Muscle layer of duodenum (tissue), 2 donors: ENCODE data around the gene SH3RF1.

Source experiments
- H3K27ac ChIP-seq: one replicate; pipeline ENCODE4 v1.7.0; 2013; ENCODE audit warnings: mild to moderate bottlenecking, low read length
- H3K27me3 ChIP-seq: one replicate; pipeline ENCODE4 v1.7.0; 2013; ENCODE audit warnings: low read depth, mild to moderate bottlenecking, control low read depth, low read length
- H3K36me3 ChIP-seq, 2 donors: one replicate each; pipeline ENCODE4 v1.7.0; 2013; ENCODE audit warnings: low read length in 2 of 2, control low read depth in 1 of 2, mild to moderate bottlenecking in 1 of 2; ENCODE audit not compliant: insufficient read depth in 2 of 2, control insufficient read depth in 1 of 2
- H3K4me1 ChIP-seq, 2 donors: one replicate each; pipeline ENCODE4 v1.7.0; 2013; ENCODE audit warnings: low read length in 2 of 2, mild to moderate bottlenecking in 2 of 2, control low read depth in 1 of 2, moderate library complexity in 1 of 2; ENCODE audit not compliant: insufficient read depth in 2 of 2, control insufficient read depth in 1 of 2
- H3K4me3 ChIP-seq, 2 donors: one replicate each; pipeline ENCODE4 v1.7.0; 2013; ENCODE audit warnings: low read length in 2 of 2, low read depth in 1 of 2, mild to moderate bottlenecking in 1 of 2
- H3K9me3 ChIP-seq, 2 donors: one replicate each; pipeline ENCODE4 v1.7.0; 2013; ENCODE audit warnings: low read length in 2 of 2, control low read depth in 1 of 2, mild to moderate bottlenecking in 1 of 2; ENCODE audit not compliant: control insufficient read depth in 1 of 2
- donor health status: healthy.

Gene SH3RF1

GRCh38 chr4:169236078-169236477 is 34.7 kb downstream of the SH3RF1 start:
- Histone ChIP-seq H3K4me3 (no peak overlapping the region), H3K36me3 (no peaks in the 10 kb centered on the region), H3K4me1 (peaks cover 6 to 30% of the 10 kb centered on the region in 2 donors), H3K27ac (no peak overlapping the region), H3K9me3 (no peaks in the 10 kb centered on the region), H3K27me3 (no peaks in the 10 kb centered on the region)

- Histone ChIP-seq H3K4me1 (peaks cover 6 to 35% of the 10 kb centered on the region in 2 donors), H3K36me3 (no peaks in the 10 kb centered on the region)
Measured at GRCh38 chr4:169234137-169234855, 36.5 kb downstream of the SH3RF1 start.

GRCh38 chr4:169233691-169234090 is 37.1 kb downstream of the SH3RF1 start:
- Histone ChIP-seq H3K4me1 (peaks cover 6 to 30% of the 10 kb centered on the region in 2 donors), H3K27ac (no peak overlapping the region), H3K9me3 (no peaks in the 10 kb centered on the region), H3K36me3 (no peaks in the 10 kb centered on the region), H3K4me3 (no peak overlapping the region), H3K27me3 (no peaks in the 10 kb centered on the region)

More at GRCh38 chr4:169234137-169234855, 36.5 kb downstream of the SH3RF1 start:
- no peak overlapping the region for H3K4me3 ChIP-seq
- H3K27ac ChIP-seq: no peak overlapping the region
- no peaks in the 10 kb centered on the region for H3K9me3 ChIP-seq
- H3K27me3 ChIP-seq: no peaks in the 10 kb centered on the region

GRCh38 chr4:169231647-169232262 is 39.0 kb downstream of the SH3RF1 start:
- Histone ChIP-seq H3K27ac (no peak overlapping the region), H3K9me3 (no peaks in the 10 kb centered on the region), H3K4me1 (peaks cover 0 to 19% of the 10 kb centered on the region in 2 donors), H3K4me3 (no peak overlapping the region), H3K36me3 (no peaks in the 10 kb centered on the region), H3K27me3 (no peaks in the 10 kb centered on the region)

GRCh38 chr4:169229571-169230028 is 41.2 kb downstream of the SH3RF1 start:
- Histone ChIP-seq H3K36me3 (no peaks in the 10 kb centered on the region), H3K4me1 (peaks cover 8 to 13% of the 10 kb centered on the region in 2 donors), H3K4me3 (no peak overlapping the region), H3K27ac (peak overlapping the region; percentile 53), H3K9me3 (no peaks in the 10 kb centered on the region), H3K27me3 (no peaks in the 10 kb centered on the region)

GRCh38 chr4:169228076-169228475 is 42.7 kb downstream of the SH3RF1 start:
- Histone ChIP-seq H3K27me3 (no peaks in the 10 kb centered on the region), H3K4me3 (no peak overlapping the region), H3K4me1 (peaks cover 8 to 13% of the 10 kb centered on the region in 2 donors)

GRCh38 chr4:169226565-169226964 is 44.2 kb downstream of the SH3RF1 start:
- H3K4me3 ChIP-seq: no peak overlapping the region
- peaks cover 8 to 13% of the 10 kb centered on the region in 2 donors for H3K4me1 ChIP-seq
- H3K36me3 ChIP-seq: no peaks in the 10 kb centered on the region
- no peaks in the 10 kb centered on the region for H3K9me3 ChIP-seq
- H3K27me3 ChIP-seq: no peaks in the 10 kb centered on the region
- no peak overlapping the region for H3K27ac ChIP-seq

More at GRCh38 chr4:169228076-169228475, 42.7 kb downstream of the SH3RF1 start:
- Histone ChIP-seq H3K36me3 (no peaks in the 10 kb centered on the region), H3K9me3 (no peaks in the 10 kb centered on the region), H3K27ac (no peak overlapping the region)

GRCh38 chr4:169225812-169226211 is 44.9 kb downstream of the SH3RF1 start:
- Histone ChIP-seq H3K27me3 (no peaks in the 10 kb centered on the region), H3K9me3 (no peaks in the 10 kb centered on the region), H3K36me3 (no peaks in the 10 kb centered on the region), H3K27ac (peak overlapping the region; percentile 1), H3K4me3 (no peak overlapping the region), H3K4me1 (peaks cover 12 to 13% of the 10 kb centered on the region in 2 donors)

GRCh38 chr4:169225058-169225751 is 45.6 kb downstream of the SH3RF1 start:
- H3K27ac ChIP-seq: peak overlapping the region; percentile 1
- H3K27me3 ChIP-seq: no peaks in the 10 kb centered on the region
- no peaks in the 10 kb centered on the region for H3K9me3 ChIP-seq
- H3K4me3 ChIP-seq: no peak overlapping the region
- peaks cover 13 to 17% of the 10 kb centered on the region in 2 donors for H3K4me1 ChIP-seq
- no peaks in the 10 kb centered on the region for H3K36me3 ChIP-seq

GRCh38 chr4:169222761-169223160 is 48.0 kb downstream of the SH3RF1 start:
- peaks cover 24 to 25% of the 10 kb centered on the region in 2 donors for H3K4me1 ChIP-seq
- no peaks in the 10 kb centered on the region for H3K36me3 ChIP-seq
- H3K4me3 ChIP-seq: no peak overlapping the region
- H3K27me3 ChIP-seq: no peaks in the 10 kb centered on the region
- no peak overlapping the region for H3K27ac ChIP-seq
- no peaks in the 10 kb centered on the region for H3K9me3 ChIP-seq

GRCh38 chr4:169221662-169222061 is 49.1 kb downstream of the SH3RF1 start:
- Histone ChIP-seq H3K36me3 (no peaks in the 10 kb centered on the region), H3K27me3 (no peaks in the 10 kb centered on the region), H3K4me3 (no peak overlapping the region), H3K9me3 (no peaks in the 10 kb centered on the region), H3K27ac (no peak overlapping the region), H3K4me1 (peaks cover 24 to 25% of the 10 kb centered on the region in 2 donors)
